NCI-H2196 treated with DMSO at 0.1 percent for 48 hours (cell line): ENCODE results near the gene ENTPD7.
"Not testable (repeated sequence)": the region's sequence is repeated elsewhere in the genome, so short reads cannot be mapped to it uniquely, and the experiment has no call there.

Source experiments
- DNase-seq: peaks from one replicate; lab custom pipeline; 2025; ENCODE audit not compliant: unreplicated experiment; lab: John Stamatoyannopoulos, UW

ENTPD7 gene

DNA sequence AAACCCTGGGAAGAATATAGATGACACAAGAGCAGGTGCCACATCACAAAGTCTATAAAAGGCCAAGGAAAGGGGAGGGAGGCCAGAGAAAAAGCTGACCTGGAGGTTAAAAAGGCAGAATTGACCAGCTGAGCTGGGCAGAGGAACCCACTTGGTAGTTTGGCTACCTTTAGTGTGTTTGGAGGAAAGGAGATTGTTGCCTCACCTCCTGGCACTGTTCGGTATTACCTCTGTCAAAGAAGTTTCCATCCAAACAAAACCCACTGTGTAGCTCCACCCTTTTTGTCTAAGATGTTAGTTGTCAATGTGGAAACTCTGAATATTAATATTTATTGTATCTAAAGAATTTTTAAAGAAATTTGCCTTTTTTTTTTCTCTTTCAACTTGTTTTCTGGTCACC lies 23.4 kb downstream of the ENTPD7 start:
- no peak for DNase-seq

DNA sequence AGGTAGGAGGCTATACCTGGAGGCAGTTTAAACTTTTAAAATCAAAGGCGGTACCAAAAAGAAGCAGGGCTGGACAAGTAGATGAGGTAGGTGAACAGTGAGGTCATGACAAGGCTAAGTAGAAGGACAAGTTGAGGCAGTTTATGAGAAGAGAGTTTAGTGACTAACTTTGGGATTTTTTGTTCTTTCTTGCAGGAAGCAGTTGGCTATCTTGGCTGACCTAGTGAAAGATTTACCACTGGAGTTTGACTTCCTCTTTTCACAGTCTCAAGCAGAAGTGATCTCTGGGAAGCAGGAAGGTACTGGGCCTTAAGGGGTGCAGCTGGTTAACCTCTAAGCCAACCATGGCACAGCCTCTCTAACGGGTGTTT lies 26.3 kb downstream of the ENTPD7 start:
- no peak for DNase-seq

- no peak for DNase-seq
Observed at GRCh38 chr10:99689461-99689860, 30.2 kb downstream of the ENTPD7 start.

DNA sequence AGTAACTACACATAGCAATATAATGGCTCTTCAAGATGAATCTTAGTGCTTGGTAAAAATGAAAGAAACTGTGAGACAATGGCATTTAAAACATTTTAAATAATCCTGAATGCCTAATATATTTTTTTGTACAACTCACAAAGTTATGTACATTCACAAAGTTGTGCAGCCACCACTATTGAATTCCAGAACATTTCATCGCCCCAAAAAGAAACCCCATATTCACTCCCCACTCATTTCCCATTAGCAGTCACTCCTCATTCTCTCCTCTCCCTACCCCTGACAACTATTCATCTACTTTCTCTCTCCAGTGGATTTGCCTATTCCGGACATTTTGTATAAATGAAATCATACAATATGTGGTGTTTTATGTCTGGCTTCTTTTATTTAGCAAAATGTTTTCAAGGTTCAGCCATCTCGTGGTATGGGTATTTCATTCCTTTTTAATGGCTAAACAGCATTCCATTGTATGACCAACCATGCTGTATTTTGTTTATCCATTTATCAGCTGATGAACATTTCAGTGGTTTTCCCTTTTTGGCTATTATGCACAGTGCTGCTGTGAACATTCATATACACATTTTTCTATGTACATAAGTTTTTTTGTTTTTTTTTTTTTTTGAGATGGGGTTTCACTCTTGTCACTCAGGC lies 34.7 kb downstream of the ENTPD7 start:
- no peak for DNase-seq

GRCh38 chr10:99695761-99696160 lies 36.5 kb downstream of the ENTPD7 start:
- DNase-seq = no peak

- DNase-seq = no peak
Observed at GRCh38 chr10:99698504-99699080, 39.3 kb downstream of the ENTPD7 start.

DNA sequence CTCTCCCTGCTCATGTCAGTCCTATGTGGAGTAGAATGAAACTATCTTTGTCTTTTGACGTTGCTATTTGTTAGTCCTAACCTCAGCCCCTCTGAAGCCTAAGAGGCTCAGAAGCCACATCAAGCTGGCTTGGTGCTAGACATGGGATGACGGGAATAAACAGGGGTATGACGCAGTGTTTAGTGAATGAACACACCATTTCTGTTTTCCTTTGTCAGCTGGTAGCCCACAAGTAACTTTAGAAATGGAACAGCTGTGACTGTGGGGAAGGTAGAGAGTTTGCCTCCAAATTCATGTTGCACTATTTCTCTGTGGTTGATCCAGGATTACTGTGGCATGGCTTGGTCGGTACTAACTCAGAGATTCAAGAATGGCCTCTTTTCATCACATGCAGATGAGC lies 41.3 kb downstream of the ENTPD7 start:
- DNase-seq = no peak

DNA sequence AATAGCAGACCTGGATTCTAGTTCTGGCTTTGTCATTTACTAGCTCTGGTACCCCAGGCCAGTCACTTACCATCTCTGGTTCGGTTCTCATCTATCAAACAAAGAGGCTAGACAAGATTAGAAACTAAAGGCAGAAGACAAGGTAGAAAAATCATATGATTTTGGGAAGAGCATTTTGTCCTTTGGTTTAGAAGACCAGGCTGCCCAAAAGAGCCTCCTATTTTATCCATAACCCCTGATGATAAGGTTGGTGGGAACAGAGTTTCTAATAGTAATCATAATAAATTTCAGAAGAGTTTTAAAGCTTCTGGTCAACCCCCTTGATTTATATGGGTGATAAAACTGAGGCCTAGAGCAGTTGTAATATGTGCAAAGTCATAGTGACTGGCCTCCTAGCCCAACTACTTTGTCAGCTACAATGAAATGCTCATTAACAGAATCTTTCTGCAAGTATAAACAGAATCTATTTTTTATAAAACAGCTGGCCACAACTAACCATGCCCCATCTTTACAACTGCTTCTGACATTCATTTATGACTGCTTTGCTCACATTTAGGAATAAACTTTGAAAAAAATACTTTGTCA lies 49.2 kb downstream of the ENTPD7 start:
- DNase-seq = no peak

DNA sequence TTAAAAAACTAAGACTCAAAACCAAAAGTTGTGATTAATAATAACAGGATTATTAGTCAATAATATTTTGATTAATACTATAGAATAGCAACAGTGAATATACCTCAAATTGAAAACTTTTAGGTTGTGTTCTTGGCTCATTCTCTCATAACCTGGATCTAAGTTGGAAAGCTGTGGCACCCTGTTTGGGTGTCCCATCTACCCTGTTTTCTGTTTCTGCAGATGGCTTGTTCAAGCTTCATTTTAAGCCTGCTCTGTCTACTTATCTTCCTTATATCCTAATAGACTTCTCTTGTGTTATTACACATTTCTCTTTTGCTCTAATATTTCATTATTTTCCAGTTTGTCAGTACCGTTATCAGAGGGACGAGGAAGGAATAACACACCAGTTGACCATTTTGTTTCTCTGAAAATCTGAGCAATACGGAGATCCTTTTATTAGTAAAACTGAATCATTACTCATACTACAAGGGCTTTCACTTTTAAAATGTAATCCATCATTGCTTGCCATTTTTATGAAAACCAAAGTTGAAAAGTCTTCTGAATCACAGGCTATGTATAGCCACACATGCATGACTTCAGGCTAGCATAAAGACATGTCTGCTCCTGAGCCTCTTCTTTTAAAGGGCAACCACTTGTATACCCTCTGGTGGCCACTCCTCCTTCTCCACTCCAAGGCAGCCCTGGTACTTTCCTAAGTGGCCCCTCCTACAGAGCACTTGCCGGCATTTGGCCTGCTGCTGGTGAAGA lies 50.3 kb downstream of the ENTPD7 start:
- DNase-seq = no peak

- DNase-seq = no peak
Observed at GRCh38 chr10:99711129-99711719, 51.9 kb downstream of the ENTPD7 start.

DNA sequence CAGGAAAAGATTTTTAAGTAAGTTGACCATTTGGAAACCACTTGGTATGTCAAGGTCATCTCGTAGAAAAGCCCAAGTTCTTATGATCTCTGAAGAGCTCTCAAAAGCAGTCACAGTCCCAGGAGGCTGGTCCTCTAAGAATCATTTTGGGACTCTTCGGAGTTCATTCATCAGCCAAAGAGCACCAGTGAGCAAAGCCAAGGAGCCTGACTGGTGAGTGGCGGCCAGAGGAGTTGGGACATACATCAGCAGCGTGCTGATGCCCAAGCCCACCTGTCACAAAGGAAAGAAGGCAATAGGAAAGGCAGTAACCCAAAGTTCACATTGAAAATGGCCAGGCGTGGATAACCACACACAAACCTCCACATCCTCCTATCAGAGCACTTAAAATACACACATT lies 55.1 kb downstream of the ENTPD7 start:
- DNase-seq = no peak

DNA sequence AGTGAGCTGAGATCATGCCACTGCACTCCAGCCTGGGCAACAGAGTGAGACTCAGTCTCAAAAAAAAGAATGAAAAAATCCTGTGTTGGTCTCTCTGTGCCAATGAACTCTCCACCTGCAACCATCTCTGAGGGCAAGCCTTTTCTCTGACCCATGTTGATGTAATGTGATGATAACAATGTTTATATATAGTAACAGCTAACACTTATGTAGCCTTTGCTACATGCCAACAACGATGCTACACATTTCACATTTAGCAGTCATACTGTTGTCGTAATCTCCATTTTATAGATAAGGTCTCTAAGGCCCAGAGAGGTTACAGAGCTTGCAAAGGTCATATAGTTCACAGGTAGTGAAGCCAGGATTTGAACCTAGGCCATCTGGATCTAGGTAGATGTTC lies 61.1 kb downstream of the ENTPD7 start:
- no peak for DNase-seq

- DNase-seq = no peak
Observed at GRCh38 chr10:99730026-99730425, 70.7 kb downstream of the ENTPD7 start.

DNA sequence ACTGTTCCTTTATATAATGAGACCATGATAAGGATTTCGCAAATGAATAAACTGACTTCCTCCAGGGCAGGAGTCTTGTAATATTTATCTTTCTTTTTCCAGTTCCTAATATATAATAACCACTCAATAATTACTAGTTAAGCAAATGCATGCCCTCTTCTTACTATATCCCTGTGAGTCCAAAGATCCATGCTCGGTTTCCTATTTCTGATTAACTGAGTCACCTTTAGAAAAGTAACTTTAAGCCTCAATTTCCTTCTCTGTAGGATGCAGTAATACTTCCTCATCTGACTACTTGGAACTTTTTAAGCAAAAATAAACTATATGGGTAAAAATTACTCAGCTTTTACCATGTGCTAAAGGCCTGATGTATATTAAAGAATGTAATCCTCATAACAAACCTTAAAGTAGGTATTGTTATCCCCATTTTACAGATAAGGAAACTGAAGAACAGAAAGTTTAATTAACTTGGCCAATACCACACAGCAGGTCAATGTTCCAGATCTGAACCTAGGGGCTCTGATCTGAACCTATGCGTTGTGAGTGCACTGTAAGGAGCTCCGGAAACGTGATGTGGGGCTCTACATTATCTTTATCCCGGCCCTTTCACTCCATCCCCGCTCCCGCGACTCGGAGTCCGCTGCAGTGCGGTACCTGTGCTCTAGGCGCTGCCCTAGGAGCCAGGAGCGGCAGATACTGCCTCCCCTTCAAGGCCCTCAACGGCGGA lies 72.2 kb downstream of the ENTPD7 start:
- no peak for DNase-seq

GRCh38 chr10:99732033-99732842 lies 72.9 kb downstream of the ENTPD7 start, which contains the start of the genes COX15 and CUTC:
COX15 (minus strand) TSS chr10:99732127; CDS start chr10:99732049, 78 bp downstream.
CUTC (plus strand) TSS chr10:99732234; CDS start chr10:99732349, 115 bp downstream.
- peak; percentile 77 for DNase-seq

DNA sequence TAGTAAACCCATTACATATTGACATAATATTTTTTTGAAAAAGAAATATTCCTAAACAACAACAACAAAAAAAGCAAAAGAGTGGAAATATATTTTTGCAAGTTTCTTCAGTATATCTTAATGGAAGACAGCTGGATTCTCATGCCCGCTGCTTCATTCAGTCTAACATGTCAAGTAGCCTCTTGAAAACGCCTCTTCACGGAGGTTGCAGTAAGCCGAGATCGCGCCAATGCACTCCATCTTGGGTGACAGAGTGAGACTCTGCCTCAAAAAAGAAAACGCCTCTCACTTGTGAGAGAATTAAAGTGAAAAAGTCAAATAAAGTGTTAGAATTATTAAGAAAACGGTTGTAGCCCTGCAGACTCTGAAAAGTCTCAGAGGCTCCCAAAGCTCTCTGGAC lies 74.1 kb downstream of the ENTPD7 start:
- no peak for DNase-seq

DNA sequence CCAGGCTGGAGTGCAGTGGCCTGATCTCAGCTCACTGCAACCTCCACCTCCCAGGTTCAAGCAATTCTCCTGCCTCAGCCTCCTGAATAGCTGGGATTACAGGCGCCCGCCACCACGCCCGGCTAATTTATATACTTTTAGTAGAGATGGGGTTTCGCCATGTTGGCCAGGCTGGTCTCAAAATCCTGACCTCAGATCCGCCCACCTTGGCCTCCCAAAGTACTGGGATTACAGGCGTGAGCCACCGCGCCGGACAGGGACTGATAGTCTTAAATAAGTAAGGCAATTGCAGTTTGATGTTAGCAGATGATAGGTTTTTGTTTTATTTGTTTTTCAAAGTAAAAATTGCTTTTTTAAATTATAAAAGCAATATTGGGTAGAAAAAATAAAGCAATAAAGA lies 74.8 kb downstream of the ENTPD7 start:
- DNase-seq = not testable (repeated sequence)

DNA sequence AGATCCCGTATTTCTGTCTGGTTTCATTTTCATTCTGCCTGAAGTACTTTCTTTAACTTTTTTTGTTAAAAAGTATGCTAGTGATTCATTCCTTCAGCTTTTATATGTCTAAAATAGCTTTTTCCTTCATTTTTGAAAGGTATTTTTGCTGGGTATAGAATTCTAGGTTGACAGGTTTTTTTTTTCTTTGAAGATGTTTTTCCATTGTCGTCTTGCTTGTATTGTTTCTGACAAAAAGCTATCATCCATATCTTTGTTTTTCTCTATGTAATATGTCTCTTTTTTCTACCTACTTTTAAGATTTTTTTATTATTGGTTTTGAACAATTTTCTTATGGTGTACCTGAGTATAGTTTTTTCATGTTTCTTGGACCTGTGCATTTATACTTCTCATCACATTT lies 81.0 kb downstream of the ENTPD7 start:
- no peak for DNase-seq

DNA sequence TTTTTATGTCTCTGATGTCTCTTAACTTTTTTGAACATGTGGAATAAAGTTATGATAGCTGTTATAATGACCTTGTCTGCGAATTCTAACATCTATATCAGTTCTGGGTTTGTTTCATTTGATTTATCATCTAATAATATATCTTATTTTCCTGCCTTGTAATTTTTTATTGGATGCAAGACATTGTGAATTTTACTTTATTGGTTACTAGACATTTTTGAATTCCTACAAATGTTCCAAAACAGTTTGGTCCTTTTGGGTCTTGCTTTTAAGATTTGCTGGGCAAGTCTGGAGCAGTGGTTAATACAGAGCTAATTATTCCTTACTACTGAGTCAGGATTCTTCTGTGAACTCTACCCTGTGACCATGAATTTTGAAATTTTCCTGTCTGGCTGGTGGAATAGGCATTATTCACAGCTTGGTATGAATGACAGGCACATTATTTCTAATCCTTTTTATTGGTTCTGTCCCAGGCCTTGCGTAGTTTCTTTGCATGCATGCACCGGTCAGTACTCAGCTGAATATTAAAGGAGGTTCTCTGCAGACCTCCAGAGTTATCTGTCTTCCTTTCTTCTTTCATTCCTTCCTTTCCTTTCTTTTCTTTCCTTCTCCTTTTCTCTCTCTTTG lies 81.7 kb downstream of the ENTPD7 start:
- DNase-seq = no peak

- no peak for DNase-seq
Observed at GRCh38 chr10:99742254-99742653, 82.9 kb downstream of the ENTPD7 start.
